ENCODE measurements around the gene PNMA6E. TPM values are rescaled to one million over a fixed set of nuclear protein-coding genes. Genes with fewer than 3 reads are reported as not detected.

Gene PNMA6E
- total and polyA plus RNA-seq, 9 of the 15 experiments (the other 6 are each of a cell fraction or from before 2014, with no cell fraction given) = 0.03 TPM; not detected in 8

DNA sequence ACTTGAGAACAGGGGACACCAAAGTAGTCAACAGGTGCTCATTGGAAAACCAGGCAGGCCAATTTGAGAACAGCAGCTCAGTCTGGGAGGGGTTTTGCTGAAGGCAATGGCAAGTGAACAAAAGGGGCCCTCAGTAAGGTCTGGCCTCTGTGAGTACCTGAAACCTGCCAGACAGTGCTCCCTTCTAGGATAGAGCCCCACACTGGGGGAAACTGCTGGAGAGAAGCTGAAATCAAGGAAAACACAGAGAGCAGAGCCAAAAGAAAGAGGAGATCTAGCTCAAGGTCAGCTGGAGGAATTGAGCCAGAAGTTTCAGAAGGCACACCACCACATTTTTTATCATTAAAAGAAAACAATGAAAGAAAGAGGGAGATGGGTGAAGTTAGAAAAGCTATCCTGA, 28.2 kb downstream of the PNMA6E start:
- in situ Hi-C loops (cut with MboI) = no loop called here
- H3K9me1 ChIP-seq (ENCODE audit: control insufficient read depth, insufficient read depth, low read length) = no peaks in the 10 kb centered on the region
- intact Hi-C loops (cut with micrococcal nuclease) = no loop called here
- TF ChIP-seq, protein P1, sequence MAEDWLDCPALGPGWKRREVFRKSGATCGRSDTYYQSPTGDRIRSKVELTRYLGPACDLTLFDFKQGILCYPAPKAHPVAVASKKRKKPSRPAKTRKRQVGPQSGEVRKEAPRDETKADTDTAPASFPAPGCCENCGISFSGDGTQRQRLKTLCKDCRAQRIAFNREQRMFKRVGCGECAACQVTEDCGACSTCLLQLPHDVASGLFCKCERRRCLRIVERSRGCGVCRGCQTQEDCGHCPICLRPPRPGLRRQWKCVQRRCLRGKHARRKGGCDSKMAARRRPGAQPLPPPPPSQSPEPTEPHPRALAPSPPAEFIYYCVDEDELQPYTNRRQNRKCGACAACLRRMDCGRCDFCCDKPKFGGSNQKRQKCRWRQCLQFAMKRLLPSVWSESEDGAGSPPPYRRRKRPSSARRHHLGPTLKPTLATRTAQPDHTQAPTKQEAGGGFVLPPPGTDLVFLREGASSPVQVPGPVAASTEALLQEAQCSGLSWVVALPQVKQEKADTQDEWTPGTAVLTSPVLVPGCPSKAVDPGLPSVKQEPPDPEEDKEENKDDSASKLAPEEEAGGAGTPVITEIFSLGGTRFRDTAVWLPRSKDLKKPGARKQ (CRISPR knock-in tag; IDR thresholded peaks at IDR 0.05) = no peak
- TF ChIP-seq ZNF764 (CRISPR knock-in tag; IDR thresholded peaks at IDR 0.05; ENCODE audit: low read depth) = no peak
- TF ChIP-seq NUFIP1 (IDR thresholded peaks at IDR 0.05; ENCODE audit: partially characterized antibody) = no peak
- TF ChIP-seq TEAD4 (IDR thresholded peaks at IDR 0.05; ENCODE audit: low read length) = no peak
- no peak for TF ChIP-seq TEAD4 (CRISPR knock-in tag; IDR thresholded peaks at IDR 0.05; ENCODE audit: borderline replicate concordance)
- TF ChIP-seq, protein P2, sequence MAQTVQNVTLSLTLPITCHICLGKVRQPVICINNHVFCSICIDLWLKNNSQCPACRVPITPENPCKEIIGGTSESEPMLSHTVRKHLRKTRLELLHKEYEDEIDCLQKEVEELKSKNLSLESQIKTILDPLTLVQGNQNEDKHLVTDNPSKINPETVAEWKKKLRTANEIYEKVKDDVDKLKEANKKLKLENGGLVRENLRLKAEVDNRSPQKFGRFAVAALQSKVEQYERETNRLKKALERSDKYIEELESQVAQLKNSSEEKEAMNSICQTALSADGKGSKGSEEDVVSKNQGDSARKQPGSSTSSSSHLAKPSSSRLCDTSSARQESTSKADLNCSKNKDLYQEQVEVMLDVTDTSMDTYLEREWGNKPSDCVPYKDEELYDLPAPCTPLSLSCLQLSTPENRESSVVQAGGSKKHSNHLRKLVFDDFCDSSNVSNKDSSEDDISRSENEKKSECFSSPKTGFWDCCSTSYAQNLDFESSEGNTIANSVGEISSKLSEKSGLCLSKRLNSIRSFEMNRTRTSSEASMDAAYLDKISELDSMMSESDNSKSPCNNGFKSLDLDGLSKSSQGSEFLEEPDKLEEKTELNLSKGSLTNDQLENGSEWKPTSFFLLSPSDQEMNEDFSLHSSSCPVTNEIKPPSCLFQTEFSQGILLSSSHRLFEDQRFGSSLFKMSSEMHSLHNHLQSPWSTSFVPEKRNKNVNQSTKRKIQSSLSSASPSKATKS (CRISPR knock-in tag; IDR thresholded peaks at IDR 0.05) = no peak
- TF ChIP-seq, protein P3, sequence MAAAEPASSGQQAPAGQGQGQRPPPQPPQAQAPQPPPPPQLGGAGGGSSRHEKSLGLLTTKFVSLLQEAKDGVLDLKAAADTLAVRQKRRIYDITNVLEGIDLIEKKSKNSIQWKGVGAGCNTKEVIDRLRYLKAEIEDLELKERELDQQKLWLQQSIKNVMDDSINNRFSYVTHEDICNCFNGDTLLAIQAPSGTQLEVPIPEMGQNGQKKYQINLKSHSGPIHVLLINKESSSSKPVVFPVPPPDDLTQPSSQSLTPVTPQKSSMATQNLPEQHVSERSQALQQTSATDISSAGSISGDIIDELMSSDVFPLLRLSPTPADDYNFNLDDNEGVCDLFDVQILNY (CRISPR knock-in tag; IDR thresholded peaks at IDR 0.05) = no peak
- TF ChIP-seq ZNF695 (CRISPR knock-in tag; IDR thresholded peaks at IDR 0.05) = no peak
- TF ChIP-seq, protein P4, sequence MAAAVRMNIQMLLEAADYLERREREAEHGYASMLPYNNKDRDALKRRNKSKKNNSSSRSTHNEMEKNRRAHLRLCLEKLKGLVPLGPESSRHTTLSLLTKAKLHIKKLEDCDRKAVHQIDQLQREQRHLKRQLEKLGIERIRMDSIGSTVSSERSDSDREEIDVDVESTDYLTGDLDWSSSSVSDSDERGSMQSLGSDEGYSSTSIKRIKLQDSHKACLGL (CRISPR knock-in tag; IDR thresholded peaks at IDR 0.05; ENCODE audit: borderline replicate concordance, poor library complexity, severe bottlenecking) = no peak
- TF ChIP-seq STAT5A (IDR thresholded peaks at IDR 0.05; ENCODE audit: borderline replicate concordance, low read length) = no peak
- TF ChIP-seq SIN3B (IDR thresholded peaks at IDR 0.05; ENCODE audit: low read depth) = no peak
- TF ChIP-seq, protein P5, sequence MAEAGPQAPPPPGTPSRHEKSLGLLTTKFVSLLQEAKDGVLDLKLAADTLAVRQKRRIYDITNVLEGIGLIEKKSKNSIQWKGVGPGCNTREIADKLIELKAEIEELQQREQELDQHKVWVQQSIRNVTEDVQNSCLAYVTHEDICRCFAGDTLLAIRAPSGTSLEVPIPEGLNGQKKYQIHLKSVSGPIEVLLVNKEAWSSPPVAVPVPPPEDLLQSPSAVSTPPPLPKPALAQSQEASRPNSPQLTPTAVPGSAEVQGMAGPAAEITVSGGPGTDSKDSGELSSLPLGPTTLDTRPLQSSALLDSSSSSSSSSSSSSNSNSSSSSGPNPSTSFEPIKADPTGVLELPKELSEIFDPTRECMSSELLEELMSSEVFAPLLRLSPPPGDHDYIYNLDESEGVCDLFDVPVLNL (CRISPR knock-in tag; IDR thresholded peaks at IDR 0.05; ENCODE audit: low read depth) = no peak
- TF ChIP-seq, protein P6, sequence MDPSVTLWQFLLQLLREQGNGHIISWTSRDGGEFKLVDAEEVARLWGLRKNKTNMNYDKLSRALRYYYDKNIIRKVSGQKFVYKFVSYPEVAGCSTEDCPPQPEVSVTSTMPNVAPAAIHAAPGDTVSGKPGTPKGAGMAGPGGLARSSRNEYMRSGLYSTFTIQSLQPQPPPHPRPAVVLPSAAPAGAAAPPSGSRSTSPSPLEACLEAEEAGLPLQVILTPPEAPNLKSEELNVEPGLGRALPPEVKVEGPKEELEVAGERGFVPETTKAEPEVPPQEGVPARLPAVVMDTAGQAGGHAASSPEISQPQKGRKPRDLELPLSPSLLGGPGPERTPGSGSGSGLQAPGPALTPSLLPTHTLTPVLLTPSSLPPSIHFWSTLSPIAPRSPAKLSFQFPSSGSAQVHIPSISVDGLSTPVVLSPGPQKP (CRISPR knock-in tag; IDR thresholded peaks at IDR 0.05) = no peak
- no peak for TF ChIP-seq GABPB2 (CRISPR knock-in tag; conservative IDR thresholded peaks at IDR 0.05)
- H3K9me3 ChIP-seq (replicated peaks; ENCODE audit: control insufficient read depth, insufficient read depth, low read depth, low read length) = no peaks in the 10 kb centered on the region
- no peaks in the 10 kb centered on the region for H3K27me3 ChIP-seq (ENCODE audit: control insufficient read depth in 2 of 2, insufficient read depth in 2 of 2, low read length in 2 of 2)
- H3K79me2 ChIP-seq (ENCODE audit: control insufficient read depth, insufficient read depth, low read length) = no peaks in the 10 kb centered on the region
- H4K20me1 ChIP-seq (replicated peaks; ENCODE audit: control insufficient read depth, insufficient read depth, low read length) = no peaks in the 10 kb centered on the region
- no peak overlapping the region for H3K27ac ChIP-seq (ENCODE audit: extremely low read depth, low read depth, low read length)
- DNase-seq (ENCODE audit: extremely low read depth in 1 of 4, low spot score in 3 of 4) = no peak
- H3K4me1 ChIP-seq (replicated peaks in 1 of 2; ENCODE audit: control insufficient read depth in 2 of 2, insufficient read depth in 2 of 2, low read length in 2 of 2) = no peaks in the 10 kb centered on the region; a peak in 1 of 5 replicates
- no peak for FAIRE-seq
- H3K4me3 ChIP-seq = no peak overlapping the region
- POLR2A ChIA-PET = no interaction called here
- no peak for ATAC-seq
- no peaks in the 10 kb centered on the region for H3K36me3 ChIP-seq (ENCODE audit: control insufficient read depth, insufficient read depth, low read length)
- no TSS peak for BruUV-seq (replicated peaks)
- no peak overlapping the region for H3K4me2 ChIP-seq (ENCODE audit: insufficient read depth, low read length)
- no peak overlapping the region for H3K9ac ChIP-seq (ENCODE audit: insufficient read depth in 1 of 2, low read depth in 2 of 2, low read length in 2 of 2)
- CTCF ChIA-PET (ENCODE audit: low intra/inter-chr PET ratio) = no interaction called here
- H2AFZ ChIP-seq (ENCODE audit: low read depth, low read length) = no peak overlapping the region

Data from K562 (cell line).